Choroid plexus epithelial cell (primary cell): ENCODE measurements around the gene KRTAP1-3.
"Not testable (repeated sequence)": the region's sequence is repeated elsewhere in the genome, so short reads cannot be mapped to it uniquely, and the experiment has no call there.

ENCODE experiments used
- DNase-seq: peaks from one replicate; pipeline ENCODE4 v3.0.0-alpha.2; 2010; ENCODE audit warnings: low read depth
- H3K4me3 ChIP-seq: 2 replicates; pipeline ENCODE4 v1.5.1; 2011; ENCODE audit warnings: low read depth, mild to moderate bottlenecking, control low read depth, low read length, moderate library complexity
- TF ChIP-seq, protein P1 (sequence below): conservative IDR thresholded peaks from 2 replicates; pipeline ENCODE4 v1.5.1; 2011; ENCODE audit warnings: low read depth, mild to moderate bottlenecking, control low read depth, inconsistent platforms, low read length, moderate library complexity

The KRTAP1-3 gene, protein sequence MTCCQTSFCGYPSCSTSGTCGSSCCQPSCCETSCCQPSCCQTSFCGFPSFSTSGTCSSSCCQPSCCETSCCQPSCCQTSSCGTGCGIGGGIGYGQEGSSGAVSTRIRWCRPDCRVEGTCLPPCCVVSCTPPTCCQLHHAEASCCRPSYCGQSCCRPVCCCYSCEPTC

DNA sequence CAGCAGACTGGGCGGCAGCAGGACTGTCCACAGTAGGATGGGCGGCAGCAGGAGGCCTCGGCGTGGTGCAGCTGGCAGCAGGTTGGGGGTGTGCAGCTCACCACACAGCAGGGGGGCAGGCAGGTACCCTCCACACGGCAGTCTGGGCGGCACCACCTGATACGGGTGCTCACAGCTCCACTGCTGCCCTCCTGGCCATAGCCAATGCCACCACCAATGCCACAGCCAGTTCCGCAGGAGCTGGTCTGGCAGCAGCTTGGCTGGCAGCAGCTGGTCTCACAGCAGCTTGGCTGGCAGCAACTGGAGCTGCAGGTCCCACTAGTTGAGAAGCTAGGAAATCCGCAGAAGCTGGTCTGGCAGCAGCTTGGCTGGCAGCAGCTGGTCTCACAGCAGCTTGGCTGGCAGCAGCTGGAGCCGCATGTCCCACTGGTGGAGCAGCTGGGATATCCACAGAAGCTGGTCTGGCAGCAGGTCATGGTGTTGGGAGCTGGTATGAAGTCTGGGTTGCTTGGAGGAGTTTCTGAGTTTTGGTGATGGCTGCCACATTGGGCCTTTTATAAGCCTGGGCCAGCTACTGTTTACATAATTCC lies at the start of gene KRTAP1-3:
Gene KRTAP1-3 (minus strand): TSS at position 529 of the 590 bp plus-strand sequence. CDS start 53 bp downstream, at position 476.
- H3K4me3 ChIP-seq, DNase-seq: not testable (repeated sequence)

DNA sequence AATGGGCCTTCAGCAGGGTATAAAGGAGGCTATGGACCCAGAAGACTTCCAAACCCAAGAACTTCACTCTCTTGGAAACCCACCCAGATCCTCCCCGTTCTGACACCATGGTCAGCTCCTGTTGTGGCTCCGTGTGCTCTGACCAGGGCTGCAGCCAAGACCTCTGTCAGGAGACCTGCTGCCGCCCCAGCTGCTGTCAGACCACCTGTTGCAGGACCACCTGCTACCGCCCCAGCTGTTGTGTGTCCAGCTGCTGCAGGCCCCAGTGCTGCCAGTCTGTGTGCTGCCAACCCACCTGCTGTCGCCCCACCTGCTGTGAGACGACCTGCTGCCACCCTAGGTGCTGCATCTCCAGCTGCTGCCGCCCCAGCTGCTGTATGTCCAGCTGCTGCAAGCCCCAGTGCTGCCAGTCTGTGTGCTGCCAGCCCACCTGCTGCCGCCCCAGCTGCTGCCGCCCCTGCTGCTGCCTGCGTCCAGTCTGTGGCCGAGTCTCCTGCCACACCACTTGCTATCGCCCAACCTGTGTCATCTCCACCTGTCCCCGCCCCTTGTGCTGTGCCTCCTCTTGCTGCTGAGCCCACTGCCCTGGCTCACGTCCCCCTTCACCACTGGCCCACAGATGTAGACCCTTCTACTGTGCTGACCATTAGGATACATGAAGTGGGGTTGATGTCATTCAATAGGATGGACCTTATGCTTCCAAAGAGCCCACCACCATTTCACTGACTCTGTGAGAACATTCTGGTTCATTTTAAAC lies 49.6 kb upstream of the KRTAP1-3 start, which contains the start of gene KRTAP4-7:
Gene KRTAP4-7 (plus strand): TSS at position 51 of the 757 bp plus-strand sequence. CDS start 57 bp downstream, at position 108.
- not testable (repeated sequence) for H3K4me3 ChIP-seq, DNase-seq

DNA sequence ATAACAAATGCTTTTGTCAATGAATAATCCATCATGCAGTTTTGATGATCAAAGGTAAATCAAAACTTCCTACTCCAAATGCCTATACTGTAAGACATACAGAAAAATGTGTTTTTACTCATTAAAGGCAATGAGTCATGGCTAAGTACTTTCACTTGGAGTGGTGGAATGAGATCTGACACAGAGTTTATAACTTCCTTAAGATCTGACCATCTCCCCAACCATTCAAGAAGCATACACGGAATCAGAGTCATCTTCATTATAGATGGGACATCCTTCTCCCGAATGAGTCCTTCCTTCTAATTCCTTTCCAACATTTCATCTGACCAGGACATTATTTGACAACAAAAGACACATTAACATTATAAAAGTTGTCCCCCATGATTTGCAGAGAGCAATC lies 48.8 kb upstream of the KRTAP1-3 start:
- DNase-seq, H3K4me3 ChIP-seq: not testable (repeated sequence)

DNA sequence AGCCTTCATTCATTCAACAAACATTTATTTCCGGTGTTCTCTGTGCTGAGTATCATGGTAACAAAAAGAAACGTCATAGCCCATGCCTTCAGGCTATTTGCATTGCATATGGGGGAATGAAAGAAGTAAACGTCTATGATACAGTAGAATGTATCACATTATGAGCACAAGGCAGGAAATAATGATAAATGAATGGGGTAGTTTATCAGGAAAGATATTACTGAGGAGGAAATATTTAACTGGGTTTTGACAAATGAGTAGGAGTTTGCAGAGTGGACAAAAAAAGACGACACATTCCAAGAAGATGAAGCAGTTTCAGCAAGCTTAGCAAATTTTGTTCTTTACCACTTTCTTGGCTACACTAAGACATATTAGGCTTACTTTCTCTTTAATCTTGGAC lies 48.0 kb upstream of the KRTAP1-3 start:
- TF ChIP-seq, protein P1, sequence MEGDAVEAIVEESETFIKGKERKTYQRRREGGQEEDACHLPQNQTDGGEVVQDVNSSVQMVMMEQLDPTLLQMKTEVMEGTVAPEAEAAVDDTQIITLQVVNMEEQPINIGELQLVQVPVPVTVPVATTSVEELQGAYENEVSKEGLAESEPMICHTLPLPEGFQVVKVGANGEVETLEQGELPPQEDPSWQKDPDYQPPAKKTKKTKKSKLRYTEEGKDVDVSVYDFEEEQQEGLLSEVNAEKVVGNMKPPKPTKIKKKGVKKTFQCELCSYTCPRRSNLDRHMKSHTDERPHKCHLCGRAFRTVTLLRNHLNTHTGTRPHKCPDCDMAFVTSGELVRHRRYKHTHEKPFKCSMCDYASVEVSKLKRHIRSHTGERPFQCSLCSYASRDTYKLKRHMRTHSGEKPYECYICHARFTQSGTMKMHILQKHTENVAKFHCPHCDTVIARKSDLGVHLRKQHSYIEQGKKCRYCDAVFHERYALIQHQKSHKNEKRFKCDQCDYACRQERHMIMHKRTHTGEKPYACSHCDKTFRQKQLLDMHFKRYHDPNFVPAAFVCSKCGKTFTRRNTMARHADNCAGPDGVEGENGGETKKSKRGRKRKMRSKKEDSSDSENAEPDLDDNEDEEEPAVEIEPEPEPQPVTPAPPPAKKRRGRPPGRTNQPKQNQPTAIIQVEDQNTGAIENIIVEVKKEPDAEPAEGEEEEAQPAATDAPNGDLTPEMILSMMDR, result no peak
- no peak overlapping the region for H3K4me3 ChIP-seq
- DNase-seq, result no peak

DNA sequence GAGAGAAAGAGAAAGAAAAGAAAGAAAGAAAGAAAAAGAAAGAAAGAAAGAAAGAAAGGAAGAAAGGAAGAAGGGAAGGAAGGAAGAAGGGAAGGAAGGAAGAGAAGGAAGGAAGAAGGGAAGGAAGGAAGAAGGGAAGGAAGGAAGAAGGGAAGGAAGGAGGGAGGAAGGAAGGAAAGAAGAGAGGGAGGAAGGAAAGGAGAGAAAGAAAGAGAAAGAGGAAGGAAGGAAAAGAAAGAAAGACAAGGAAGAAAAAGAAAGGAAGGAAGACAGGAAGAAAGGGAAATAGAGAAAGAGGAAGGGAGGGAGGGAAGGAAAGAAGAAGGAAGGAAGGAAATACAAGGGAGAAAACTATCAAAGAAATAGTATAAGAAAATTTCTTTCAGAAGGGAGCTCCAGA lies 42.1 kb upstream of the KRTAP1-3 start:
- H3K4me3 ChIP-seq, result no peak overlapping the region
- DNase-seq, result no peak
- TF ChIP-seq, protein P1, result no peak

DNA sequence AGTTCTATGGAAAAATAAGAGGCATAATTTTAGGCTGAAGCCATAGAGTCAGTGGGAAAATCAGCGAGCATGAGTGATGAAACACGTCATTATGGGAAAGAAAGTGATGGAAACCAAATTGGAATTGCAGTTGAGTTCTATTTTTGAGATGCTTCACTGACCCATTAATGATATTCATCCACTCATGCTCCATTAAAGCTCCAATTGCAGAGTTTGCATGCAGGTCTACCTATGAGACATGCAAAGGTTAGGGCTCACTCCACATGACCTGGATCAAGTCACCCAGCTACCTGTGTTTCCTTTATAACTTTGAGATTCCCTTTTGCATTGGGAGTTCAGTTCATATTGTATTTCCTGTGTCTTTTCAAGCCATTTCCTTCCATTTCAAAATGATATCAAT lies 39.0 kb upstream of the KRTAP1-3 start:
- H3K4me3 ChIP-seq, result no peak overlapping the region
- DNase-seq, result no peak
- TF ChIP-seq, protein P1, result no peak

DNA sequence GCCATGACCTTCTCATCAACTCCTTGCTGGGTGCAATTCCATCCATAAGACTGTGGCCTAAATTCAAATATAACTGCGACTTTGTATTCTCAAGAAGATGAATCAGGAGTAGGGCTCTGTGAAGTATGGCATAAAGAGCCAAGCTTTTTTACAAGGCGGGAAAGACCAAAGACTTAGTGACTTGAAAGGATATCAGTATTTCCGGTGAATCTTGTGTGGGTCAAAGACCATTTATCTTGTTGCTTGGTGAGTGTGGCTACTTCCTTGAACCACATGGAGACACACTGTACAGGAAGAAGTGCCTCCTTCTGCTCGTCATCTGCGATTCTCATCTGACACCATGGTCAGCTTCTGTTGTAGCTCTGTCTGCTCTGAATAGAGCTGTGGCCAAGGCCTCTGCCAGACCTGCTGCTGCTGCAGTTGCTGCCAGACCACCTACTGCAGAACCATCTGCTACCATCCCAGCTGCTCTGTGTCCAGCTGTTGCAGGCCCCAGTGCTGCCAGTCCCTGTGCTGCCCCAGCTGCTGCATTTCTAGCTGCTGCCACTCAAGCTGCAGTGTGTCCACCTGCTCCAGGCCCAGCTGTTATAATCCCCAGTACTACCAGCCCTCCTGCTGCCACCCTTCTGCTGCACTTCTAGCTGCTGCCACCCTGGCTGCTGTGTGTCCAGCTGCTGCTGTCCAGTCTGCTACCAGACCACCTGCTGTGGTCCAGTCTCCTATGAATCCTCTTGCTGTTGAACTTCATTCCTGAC lies 37.1 kb upstream of the KRTAP1-3 start:
- no peak for DNase-seq

DNA sequence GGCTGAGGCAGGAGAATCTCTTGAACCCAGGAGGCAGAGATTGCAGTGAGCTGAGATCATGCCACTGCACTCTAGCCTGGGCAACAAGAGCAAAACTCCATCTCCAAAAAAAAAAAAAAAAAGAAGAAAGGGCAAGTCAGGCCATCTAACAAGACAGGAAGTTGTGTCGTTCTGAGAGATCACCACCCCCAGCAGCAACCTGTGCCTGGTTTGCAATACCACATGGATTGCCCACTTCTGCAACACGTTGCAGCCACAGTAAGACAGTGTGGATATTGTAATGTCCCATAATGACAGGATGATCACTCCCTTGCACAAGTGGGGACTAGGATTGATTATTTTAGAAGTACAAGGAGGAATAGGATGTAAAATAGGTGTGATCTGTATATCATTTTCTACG lies 34.4 kb upstream of the KRTAP1-3 start:
- DNase-seq, result no peak
- no peak overlapping the region for H3K4me3 ChIP-seq
- TF ChIP-seq, protein P1, result no peak

More for the DNA sequence above, 37.1 kb upstream of the KRTAP1-3 start:
- H3K4me3 ChIP-seq, result no peak overlapping the region
- TF ChIP-seq, protein P1, result no peak
